Measurements from ENCODE around the gene GNB1. TPM values are rescaled to one million over a fixed set of nuclear protein-coding genes. Genes with fewer than 3 reads are reported as not detected.

GNB1 gene
- total and polyA plus RNA-seq, 10 of the 15 experiments (the other 5 are each of a cell fraction or from before 2014, with no cell fraction given): 23.0 to 392 (median 93.9) TPM

- ChIA-PET RAD21 (ENCODE audit: unreplicated experiment) (no interaction called here), POLR2A (no interaction called here)
These were observed 29.9 kb upstream of the GNB1 start for GRCh38 chr1:1920608-1921458.

DNA sequence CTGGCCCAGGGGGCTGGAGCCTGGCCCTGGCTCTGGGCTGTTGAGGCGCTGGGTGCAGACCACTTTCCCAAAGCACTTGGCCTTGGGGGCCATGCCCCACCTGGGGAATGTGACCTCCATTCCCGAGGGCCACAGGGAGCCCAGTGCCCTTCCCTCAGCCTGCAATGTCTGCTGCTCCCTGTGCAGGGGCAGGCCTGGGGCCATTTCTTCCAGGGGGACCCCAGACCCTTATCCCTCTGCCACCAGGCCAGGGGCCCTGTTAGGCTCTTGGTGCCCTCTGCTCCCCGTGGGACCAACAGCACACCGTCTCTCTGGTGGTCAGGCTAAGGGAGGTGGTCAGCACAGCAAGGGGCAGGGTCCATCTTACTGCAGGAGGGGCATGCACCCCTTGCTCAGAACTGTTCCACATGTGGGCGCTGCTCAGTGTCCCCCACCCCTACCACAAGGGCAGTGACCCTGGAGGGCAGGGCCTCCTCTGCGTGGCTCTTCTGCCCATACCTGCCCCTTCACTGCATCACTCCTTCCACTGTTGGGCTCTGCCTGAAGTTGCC is 29.2 kb upstream of the GNB1 start:
- Histone ChIP-seq H3K4me1 (ENCODE audit: control insufficient read depth, insufficient read depth, low read length) (peaks cover 7% of the 10 kb centered on the region), H3K4me2 (ENCODE audit: control insufficient read depth, insufficient read depth) (peak overlapping the region; percentile 98), H3K4me3 (no peak overlapping the region), H3K9ac (ENCODE audit: control insufficient read depth, insufficient read depth, low read length) (no peak overlapping the region), H3K36me3 (ENCODE audit: control insufficient read depth in 2 of 2, insufficient read depth in 2 of 2, low read length in 1 of 2) (no peaks in the 10 kb centered on the region), H4K20me1 (ENCODE audit: control insufficient read depth, insufficient read depth) (no peaks in the 10 kb centered on the region), H3K9me3 (replicated peaks; ENCODE audit: control insufficient read depth, insufficient read depth, low read length) (no peaks in the 10 kb centered on the region), H3K27me3 (replicated peaks in 1 of 2; ENCODE audit: control insufficient read depth in 2 of 2, insufficient read depth in 2 of 2, low read length in 1 of 2) (peaks cover 0 to 2% of the 10 kb centered on the region in 2 experiments; a peak in 1 of 4 replicates), H3K79me2 (ENCODE audit: control insufficient read depth, insufficient read depth, low read length) (no peaks in the 10 kb centered on the region), H2AFZ (ENCODE audit: control insufficient read depth, low read depth, low read length) (peak overlapping the region; percentile 71), H3K27ac (ENCODE audit: control insufficient read depth, insufficient read depth) (no peak overlapping the region)
- POLR2A ChIA-PET: no interaction called here
- 68% methylated on average over 6 of the region's 6 CpGs for WGBS (ENCODE audit: insufficient coverage, insufficient replicate concordance, low lambda C conversion rate, missing lambda C conversion rate)
- RAD21 ChIA-PET (ENCODE audit: unreplicated experiment): no interaction called here
- no TSS peak for BruUV-seq (replicated peaks)
- TF ChIP-seq CBFB (IDR thresholded peaks at IDR 0.05; ENCODE audit: low read depth) (no peak), MTA3 (IDR thresholded peaks at IDR 0.05; ENCODE audit: borderline replicate concordance, low read length) (no peak), RBBP5 (conservative IDR thresholded peaks at IDR 0.05) (no peak), NBN (IDR thresholded peaks at IDR 0.05) (no peak), FOXM1 (IDR thresholded peaks at IDR 0.05; ENCODE audit: low read depth, low read length) (no peak)
- SMC1A ChIA-PET (ENCODE audit: uncharacterized antibody, unreplicated experiment): no interaction called here
- CTCF ChIA-PET: no interaction called here
- in situ Hi-C loops (cut with MboI): no loop called here
- FAIRE-seq: no peak
- intact Hi-C loops (cut with micrococcal nuclease; ENCODE audit: unreplicated experiment): no loop called here
- no peak for ATAC-seq
- no peak for DNase-seq (ENCODE audit: low read depth, low spot score)

More at GRCh38 chr1:1920608-1921458, 29.9 kb upstream of the GNB1 start:
- Histone ChIP-seq H4K20me1 (ENCODE audit: control insufficient read depth, insufficient read depth) (no peaks in the 10 kb centered on the region), H3K27ac (ENCODE audit: control insufficient read depth, insufficient read depth) (no peak overlapping the region), H3K4me2 (ENCODE audit: control insufficient read depth, insufficient read depth) (no peak overlapping the region), H3K27me3 (replicated peaks in 1 of 2; ENCODE audit: control insufficient read depth in 2 of 2, insufficient read depth in 2 of 2, low read length in 1 of 2) (peaks cover 0 to 2% of the 10 kb centered on the region in 2 experiments; a peak in 1 of 4 replicates), H3K4me1 (ENCODE audit: control insufficient read depth, insufficient read depth, low read length) (peaks cover 7% of the 10 kb centered on the region), H3K9ac (ENCODE audit: control insufficient read depth, insufficient read depth, low read length) (no peak overlapping the region), H3K9me3 (replicated peaks; ENCODE audit: control insufficient read depth, insufficient read depth, low read length) (no peaks in the 10 kb centered on the region), H3K4me3 (no peak overlapping the region), H2AFZ (ENCODE audit: control insufficient read depth, low read depth, low read length) (no peak overlapping the region), H3K36me3 (ENCODE audit: control insufficient read depth in 2 of 2, insufficient read depth in 2 of 2, low read length in 1 of 2) (no peaks in the 10 kb centered on the region), H3K79me2 (ENCODE audit: control insufficient read depth, insufficient read depth, low read length) (no peaks in the 10 kb centered on the region)
- no peak for FAIRE-seq
- TF ChIP-seq KDM1A (IDR thresholded peaks at IDR 0.05; ENCODE audit: borderline replicate concordance) (no peak), MTA3 (IDR thresholded peaks at IDR 0.05; ENCODE audit: borderline replicate concordance, low read length) (no peak), RBBP5 (conservative IDR thresholded peaks at IDR 0.05) (no peak), NR2F1 (conservative IDR thresholded peaks at IDR 0.05) (no peak), PML (IDR thresholded peaks at IDR 0.05; ENCODE audit: low read length) (no peak)
- no TSS peak for BruUV-seq (replicated peaks)
- SMC1A ChIA-PET (ENCODE audit: uncharacterized antibody, unreplicated experiment): no interaction called here
- ATAC-seq: no peak
- intact Hi-C loops (cut with micrococcal nuclease; ENCODE audit: unreplicated experiment): no loop called here
- CTCF ChIA-PET: no interaction called here
- in situ Hi-C loops (cut with MboI): no loop called here
- WGBS (ENCODE audit: insufficient coverage, insufficient replicate concordance, low lambda C conversion rate, missing lambda C conversion rate): 67% methylated on average over 27 of the region's 27 CpGs
- no peak for DNase-seq (ENCODE audit: low read depth, low spot score)

Measured in GM12878 (cell line).